GM10266 (cell line): ENCODE results near the gene ATP1A3.
A peak's percentile ranks its signal among the peaks of the same experiment; 100 is the strongest.
"Not testable (repeated sequence)": the region's sequence is repeated elsewhere in the genome, so short reads cannot be mapped to it uniquely, and the experiment has no call there.

Experiments
- DNase-seq: peaks from one replicate; pipeline ENCODE4 v3.0.0; 2012; ENCODE audit errors: extremely low spot score
- TF ChIP-seq, protein P1 (sequence below): IDR thresholded peaks from 2 replicates; pipeline ENCODE4 v1.5.1; 2012; ENCODE audit warnings: mild to moderate bottlenecking, low read depth; ENCODE audit not compliant: control insufficient read depth, insufficient read depth; ENCODE audit errors: missing control alignments

Gene ATP1A3

DNA sequence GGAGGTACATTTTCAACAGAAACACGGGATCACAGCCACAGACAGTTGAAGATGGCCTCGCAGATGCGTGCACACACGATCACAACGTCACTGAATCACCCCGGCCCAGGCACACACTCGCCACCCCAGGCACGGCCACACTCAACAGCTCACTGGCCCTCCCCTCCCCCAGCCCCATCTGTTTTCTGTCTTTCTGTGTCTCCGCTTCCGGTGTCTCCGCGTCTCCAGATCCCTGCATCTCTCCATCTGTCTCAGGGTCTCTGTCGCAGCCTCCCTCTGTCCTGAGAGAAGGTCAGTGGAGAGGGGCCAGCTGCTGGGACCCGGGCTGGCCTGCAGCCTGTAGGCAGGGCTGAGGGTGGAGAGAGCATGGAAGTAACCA lies 3.8 kb upstream of the ATP1A3 start:
- TF ChIP-seq, protein P1, sequence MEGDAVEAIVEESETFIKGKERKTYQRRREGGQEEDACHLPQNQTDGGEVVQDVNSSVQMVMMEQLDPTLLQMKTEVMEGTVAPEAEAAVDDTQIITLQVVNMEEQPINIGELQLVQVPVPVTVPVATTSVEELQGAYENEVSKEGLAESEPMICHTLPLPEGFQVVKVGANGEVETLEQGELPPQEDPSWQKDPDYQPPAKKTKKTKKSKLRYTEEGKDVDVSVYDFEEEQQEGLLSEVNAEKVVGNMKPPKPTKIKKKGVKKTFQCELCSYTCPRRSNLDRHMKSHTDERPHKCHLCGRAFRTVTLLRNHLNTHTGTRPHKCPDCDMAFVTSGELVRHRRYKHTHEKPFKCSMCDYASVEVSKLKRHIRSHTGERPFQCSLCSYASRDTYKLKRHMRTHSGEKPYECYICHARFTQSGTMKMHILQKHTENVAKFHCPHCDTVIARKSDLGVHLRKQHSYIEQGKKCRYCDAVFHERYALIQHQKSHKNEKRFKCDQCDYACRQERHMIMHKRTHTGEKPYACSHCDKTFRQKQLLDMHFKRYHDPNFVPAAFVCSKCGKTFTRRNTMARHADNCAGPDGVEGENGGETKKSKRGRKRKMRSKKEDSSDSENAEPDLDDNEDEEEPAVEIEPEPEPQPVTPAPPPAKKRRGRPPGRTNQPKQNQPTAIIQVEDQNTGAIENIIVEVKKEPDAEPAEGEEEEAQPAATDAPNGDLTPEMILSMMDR, result no peak

DNA sequence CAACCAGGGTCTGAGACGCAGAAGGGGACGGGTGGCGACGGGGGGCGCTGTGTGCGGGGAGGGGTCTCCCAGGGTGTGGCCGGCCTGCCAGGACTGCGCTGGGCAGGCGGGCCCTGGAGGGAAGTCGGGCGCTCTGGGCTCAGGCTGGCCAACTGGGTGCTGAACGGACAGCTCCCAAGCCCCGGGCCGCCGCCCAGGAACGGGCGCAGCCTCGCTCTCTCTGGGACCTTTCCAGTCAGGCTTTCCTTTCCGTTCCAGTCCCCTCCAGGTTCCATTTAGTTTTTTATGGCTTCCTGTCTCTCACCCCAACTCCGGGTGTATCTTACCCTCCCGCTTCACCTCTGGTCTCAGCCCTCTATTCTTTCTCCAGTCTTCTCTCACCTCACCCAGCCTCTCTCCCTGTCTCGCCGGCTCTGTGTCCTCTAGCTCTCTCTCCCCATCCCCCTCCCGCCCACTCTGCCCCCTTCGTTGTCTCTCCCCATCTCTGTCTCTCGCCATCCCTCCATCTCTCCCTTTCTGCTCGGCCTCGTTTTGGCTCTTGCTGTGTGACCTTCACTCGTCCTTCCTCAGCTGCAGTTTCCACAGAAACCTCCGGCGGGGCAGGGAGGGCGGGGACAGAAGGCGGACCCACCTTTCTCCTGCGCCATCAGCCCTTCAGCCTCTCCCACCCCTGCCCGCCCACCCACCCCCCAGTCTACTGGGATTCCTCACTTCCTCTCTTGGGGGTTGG lies 3.3 kb upstream of the ATP1A3 start:
- TF ChIP-seq, protein P1, result no peak
- DNase-seq, result peak; percentile 87

More for the DNA sequence above, 3.8 kb upstream of the ATP1A3 start:
- no peak for DNase-seq

DNA sequence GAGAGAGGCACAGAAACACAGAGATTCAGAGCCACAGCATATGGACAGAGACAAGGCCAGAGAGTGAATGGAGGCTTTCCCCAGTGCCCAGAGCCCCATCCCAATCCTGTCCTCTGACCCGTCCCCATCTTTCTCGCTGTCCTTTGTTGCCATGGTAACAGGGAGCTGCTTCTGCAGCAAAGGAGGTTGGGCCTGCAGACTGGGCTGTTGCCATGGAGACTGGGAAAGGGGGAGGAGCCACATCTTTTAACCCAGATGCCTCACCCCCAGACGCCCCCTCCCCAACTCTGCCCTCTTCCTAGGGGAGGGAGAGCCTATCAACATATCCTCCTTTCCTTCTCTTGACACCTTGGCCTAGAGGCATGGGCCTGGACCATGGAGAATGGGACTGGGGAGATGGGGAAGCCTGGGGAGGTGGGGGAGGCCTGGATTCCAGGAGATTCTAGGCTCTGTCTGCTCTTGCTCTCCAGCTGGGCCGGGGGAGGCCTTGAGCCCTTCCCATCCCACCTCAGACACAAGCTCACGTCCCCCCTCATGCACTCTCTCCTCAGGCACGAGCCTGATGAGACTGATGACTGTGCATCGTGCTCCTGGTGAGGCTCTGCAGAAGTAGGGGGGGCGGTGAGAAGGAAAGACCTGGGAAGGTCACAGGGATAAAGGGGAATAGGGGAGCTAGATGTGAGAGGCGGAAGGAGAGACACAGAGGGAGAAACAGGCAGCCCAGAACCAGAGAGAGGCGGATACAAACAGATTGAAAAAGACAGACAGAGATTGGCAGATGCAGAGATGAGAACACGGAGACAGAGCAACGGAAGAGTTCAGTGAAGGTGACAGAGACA lies 2.1 kb upstream of the ATP1A3 start:
- TF ChIP-seq, protein P1, result no peak
- DNase-seq, result peak; percentile 61

DNA sequence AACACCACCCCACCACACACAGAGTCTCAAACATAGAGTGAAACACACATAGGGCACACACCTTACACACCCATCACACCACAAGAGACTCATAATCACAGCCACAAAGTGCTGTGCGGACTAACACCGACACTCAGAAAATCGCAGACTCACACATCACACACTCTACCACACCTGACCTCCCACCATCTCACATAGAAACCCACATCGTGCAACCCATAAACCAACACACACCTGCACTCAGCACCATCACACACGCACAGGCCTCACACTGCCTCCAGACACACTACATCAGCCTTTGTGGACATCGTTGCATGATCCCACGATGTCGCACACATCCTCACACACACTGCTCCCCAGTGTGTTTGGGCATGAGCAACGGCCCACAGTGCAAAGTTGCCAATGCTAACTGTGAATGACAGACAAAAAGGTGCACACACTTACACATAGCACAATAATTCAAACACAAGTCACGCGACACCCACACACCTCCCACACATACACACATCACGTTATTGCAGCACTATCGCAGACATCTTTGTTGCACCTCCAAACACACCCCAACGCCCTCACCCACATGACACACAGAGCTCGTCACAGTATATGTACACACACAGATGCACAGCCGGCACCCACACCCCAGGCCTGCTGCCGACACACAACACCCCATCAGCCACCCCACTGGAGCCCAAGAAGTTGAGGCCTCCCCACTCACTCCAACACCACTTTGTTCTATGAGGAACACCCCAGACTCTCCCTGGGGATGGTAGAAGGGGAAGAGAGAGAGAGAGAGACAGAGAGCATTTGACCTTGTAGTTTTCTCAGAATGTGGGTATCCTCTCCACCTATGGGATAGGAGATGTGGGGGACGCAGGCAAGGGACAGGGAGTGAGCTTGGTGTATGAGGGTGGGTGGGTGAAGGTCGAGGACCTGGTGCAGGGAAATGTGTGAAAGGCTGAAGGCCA lies 1.2 kb upstream of the ATP1A3 start:
- DNase-seq, result no peak
- TF ChIP-seq, protein P1, result no peak

DNA sequence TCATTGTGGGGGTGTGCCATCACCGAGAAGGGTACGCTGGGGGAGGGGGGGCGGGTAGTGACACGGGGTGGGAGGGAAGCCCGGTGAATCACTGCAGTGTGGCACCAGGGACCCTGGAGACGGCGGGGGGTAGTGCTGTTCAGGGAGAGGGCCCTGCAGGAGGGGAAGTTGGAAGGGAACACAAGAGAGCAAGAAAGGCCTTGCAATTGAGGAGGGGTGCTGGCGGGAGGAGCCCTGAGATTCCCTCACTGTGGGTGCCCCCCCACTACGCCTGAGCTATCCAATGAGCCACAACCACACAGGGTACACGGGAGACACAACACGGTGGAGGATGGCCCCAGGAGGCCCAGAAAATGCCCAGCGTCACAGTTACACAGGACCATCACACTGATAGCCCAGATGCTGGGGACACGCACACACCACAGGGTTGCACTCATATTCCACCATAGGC lies 516 bp upstream of the ATP1A3 start:
- TF ChIP-seq, protein P1, result no peak
- DNase-seq, result no peak

DNA sequence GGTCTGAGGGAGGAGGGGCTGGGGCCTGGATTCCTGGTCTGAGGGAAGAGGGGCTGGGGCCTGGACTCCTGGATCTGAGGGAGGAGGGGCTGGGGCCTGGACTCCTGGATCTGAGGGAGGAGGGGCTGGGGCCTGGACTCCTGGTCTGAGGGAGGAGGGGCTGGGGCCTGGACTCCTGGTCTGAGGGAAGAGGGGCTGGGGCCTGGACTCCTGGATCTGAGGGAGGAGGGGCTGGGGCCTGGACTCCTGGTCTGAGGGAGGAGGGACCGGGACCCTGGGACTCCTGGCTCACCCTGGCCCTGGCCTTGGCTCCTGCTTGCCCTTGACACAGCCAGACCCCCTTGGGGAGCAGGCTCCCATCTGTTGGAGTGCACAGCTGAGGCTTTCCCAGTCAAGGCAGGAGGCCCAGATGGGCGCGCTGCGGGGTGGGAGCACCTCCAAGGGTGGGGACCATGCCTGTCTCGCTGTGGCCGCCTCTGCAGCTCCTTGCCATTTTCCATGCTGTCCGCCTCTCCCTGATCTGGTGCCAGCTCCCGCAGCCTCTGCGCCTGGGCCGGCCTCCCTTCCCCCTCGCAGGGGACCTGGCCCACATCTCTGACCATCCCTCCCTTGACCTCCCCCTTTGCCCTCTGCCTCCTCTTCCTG lies 2.0 kb downstream of the ATP1A3 start:
- DNase-seq, result not testable (repeated sequence)

DNA sequence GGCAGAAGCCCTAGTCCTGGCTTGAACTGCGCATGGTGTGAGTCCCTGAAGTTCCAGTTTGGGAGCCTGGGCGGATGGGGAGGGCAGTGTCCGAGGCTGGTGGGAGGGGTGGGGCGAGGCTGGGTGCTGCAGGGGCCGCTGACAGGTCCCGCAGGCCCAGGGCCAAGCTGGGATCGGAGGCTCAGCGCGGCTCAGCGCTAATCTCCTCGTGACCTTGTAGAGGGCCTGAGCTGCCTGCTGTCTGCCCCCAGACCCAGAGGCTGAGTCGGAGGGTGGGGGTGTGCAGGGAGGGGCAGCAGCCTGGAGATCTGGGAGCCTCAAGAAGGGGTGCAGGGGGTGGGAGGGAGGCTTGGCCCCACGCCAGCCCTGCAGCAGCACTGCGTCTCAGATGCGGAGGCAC lies 3.0 kb downstream of the ATP1A3 start:
- DNase-seq, result no peak
- TF ChIP-seq, protein P1, result no peak
